HG03159 (cell line): ENCODE data around the gene ARSA.

ENCODE experiments used
- ATAC-seq: cut with Tn5 transposase; IDR thresholded peaks from one replicate; pipeline ENCODE4 v1.9.1; 2021; ENCODE audit warnings: mild to moderate bottlenecking, moderate library complexity; ENCODE audit not compliant: unreplicated experiment

Gene ARSA

GRCh38 chr22:50582493-50583293 lies 45.3 kb downstream of the ARSA start, which contains the start of gene CHKB:
Gene CHKB, minus strand, starts transcription at chr22:50582849. Its CDS starts 68 bp downstream, at chr22:50582781.
- peak; percentile 86 for ATAC-seq

GRCh38 chr22:50581950-50582492 lies 45.9 kb downstream of the ARSA start:
- peak; percentile 14 for ATAC-seq

DNA sequence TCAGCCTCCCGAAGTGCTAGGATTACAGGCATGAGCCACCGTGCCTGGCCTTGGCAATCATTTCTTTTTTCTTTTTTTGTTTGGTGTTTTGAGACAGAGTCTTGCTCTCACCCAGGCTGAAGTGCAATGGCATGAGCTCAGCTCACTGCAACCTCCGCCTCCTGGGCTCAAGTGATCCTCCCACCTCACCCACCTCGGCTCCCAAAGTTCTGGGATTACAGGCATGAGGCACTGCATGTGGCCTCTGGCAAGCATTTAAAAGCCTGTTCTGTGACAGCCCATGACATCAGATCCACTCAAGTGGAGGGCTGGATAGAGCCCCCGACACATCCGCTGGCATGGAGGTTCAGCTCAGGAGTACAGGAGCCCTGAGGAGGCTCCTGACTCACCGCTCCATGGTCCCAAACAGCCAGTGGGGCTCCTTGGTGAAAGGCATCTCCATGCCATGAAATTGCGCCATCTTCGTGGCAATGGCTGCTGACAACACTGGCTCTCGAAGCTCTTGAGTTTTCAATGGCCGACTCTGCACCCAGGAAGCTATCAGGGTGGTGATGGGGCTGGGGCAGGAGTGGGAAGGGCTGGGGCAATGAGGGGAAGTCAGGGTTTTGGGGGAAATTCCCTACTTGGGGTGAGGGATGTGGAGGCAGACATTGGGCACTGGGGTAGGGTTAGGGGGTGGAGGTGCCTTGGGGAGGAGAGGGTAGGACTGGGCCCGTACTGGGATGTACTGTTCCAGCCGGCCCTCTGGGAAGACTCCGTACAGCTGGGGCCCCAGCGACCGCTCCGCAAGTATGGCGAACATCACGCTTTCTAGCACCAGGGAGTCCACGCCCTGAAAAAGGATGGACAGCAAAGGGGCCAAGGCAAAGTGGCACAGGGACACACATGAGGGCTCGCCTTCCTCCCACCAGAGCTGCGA lies 46.7 kb downstream of the ARSA start:
- ATAC-seq, result no peak

DNA sequence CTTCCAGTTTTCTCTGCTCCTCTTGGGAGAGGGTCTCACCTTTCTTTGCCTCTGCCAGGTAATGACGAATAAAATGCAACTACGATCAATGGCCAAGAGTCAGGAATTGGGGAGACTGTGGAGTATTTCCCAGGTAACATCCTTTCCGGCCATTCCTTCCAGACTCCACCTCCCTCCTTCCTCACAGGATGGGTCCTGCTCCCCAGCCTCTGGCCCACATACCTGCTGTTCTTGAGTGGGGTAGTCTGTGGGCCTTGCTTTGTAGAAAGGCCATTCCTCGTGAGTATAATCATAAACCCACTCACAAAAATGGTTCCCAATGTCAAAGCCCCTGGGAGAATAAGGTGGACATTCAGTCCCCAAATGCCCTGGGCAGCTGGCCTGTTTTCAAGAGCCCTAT lies 48.2 kb downstream of the ARSA start:
- no peak for ATAC-seq

DNA sequence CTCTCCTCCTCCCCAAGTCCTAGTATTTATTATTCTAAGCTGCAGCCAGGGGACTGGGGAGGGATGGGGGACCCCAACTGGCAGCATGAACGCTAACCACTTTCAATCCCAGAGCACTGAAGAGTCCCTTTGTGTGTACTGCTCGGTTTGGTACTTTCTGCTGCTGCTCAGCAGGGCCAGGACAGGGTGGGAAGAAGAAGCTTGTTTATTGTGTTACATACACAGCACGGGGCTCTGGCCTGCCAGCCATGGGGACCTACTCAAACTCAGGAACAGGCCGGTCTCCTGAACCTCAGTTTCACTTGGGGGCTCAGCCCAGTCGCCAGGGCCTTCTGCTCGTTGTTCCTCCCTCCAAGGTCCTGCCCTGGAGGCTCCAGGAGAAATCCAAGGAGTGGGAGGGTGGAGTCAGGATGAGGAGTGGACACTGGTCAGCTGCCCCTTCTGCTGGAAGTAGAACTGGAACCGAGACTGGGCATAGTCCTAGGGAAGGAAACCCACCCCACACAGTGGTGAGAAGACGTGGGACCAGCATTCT lies 49.1 kb downstream of the ARSA start:
- no peak for ATAC-seq

- no peak for ATAC-seq
These were observed 49.8 kb downstream of the ARSA start, which contains the start of gene CPT1B for GRCh38 chr22:50577987-50578775. Gene CPT1B, minus strand, starts transcription at chr22:50578427. Its CDS starts 512 bp downstream, at chr22:50577915.

DNA sequence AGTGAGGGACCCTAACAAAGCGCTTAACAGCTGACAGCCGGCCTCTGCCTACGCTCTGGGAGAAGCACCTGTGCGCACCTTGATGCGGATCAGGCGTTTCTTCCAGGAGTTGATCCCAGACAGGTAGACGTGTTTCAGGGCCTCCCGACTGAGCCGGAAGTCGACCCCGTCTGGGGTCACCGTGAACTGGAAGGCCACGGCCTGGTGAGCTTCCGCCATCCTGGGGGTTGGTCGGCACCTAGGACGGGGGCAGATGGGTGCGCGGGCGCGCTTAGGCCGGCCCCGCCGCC lies 50.3 kb downstream of the ARSA start:
- no peak for ATAC-seq

GRCh38 chr22:50576806-50577696 lies 50.9 kb downstream of the ARSA start:
- no peak for ATAC-seq

DNA sequence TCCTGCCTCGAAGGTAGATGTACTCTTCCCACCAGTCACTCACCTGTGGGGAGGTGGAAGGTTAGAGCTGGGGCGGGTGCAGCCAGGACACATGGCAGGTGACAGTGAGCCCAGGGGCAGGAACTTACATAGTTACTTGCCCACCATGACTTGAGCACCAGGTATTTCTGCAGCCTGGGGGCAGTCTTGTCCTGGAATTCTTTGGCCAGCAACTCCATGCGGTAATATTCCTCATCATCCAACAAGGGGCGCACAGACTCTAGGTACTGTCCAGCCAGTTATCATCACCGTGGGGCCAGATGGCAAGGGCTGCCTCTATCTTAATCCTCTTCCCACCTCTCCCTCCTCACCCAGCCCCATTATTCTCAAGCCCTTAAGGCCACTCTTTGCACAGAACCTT lies 51.9 kb downstream of the ARSA start:
- no peak for ATAC-seq

- no peak for ATAC-seq
These were observed 52.5 kb downstream of the ARSA start for GRCh38 chr22:50575426-50575941.
